Activated CD4-positive, CD25-positive, alpha-beta regulatory T cell (primary cell): ENCODE results near the gene NRL.

ENCODE experiments used
- DNase-seq, 4 experiments: peaks; one replicate each; lab custom pipeline; 2025; lab: John Stamatoyannopoulos, UW

NRL gene

GRCh38 chr14:24080888-24081738 lies 33.6 kb downstream of the NRL start:
- DNase-seq, result peak; percentile 27 to 59 (median 39)

GRCh38 chr14:24080142-24080530 lies 34.6 kb downstream of the NRL start:
- DNase-seq, result no peak

- no peak for DNase-seq
These were observed 35.1 kb downstream of the NRL start for GRCh38 chr14:24079491-24080141.

- DNase-seq, result no peak
These were observed 36.6 kb downstream of the NRL start for GRCh38 chr14:24078146-24078545.

- no peak for DNase-seq
These were observed 37.7 kb downstream of the NRL start for GRCh38 chr14:24077086-24077485.

GRCh38 chr14:24076302-24076601 lies 38.5 kb downstream of the NRL start:
- no peak for DNase-seq

- DNase-seq, result no peak
These were observed 39.1 kb downstream of the NRL start for GRCh38 chr14:24075485-24076301.

GRCh38 chr14:24074625-24075484 lies 39.9 kb downstream of the NRL start:
- no peak for DNase-seq

- DNase-seq, result no peak
These were observed 41.6 kb downstream of the NRL start for GRCh38 chr14:24072881-24073877.

GRCh38 chr14:24072436-24072835 lies 42.3 kb downstream of the NRL start:
- DNase-seq, result no peak

- no peak for DNase-seq
These were observed 42.8 kb downstream of the NRL start for GRCh38 chr14:24071836-24072430.

- DNase-seq, result no peak
These were observed 43.5 kb downstream of the NRL start, which contains the start of gene CPNE6 for GRCh38 chr14:24071144-24071697. Gene CPNE6 (plus strand): TSS chr14:24071562. CDS start chr14:24072937, 1,375 bp downstream.

- no peak for DNase-seq
These were observed 44.2 kb downstream of the NRL start for GRCh38 chr14:24070285-24071143.

GRCh38 chr14:24069411-24069735 lies 45.4 kb downstream of the NRL start:
- DNase-seq, result no peak

GRCh38 chr14:24068711-24069410 lies 45.9 kb downstream of the NRL start:
- DNase-seq, result no peak

- DNase-seq, result no peak
These were observed 47.3 kb downstream of the NRL start for GRCh38 chr14:24067133-24068082.

- DNase-seq, result no peak
These were observed 48.1 kb downstream of the NRL start for GRCh38 chr14:24066496-24067132.
